GM19035 (cell line): Measurements from ENCODE around the gene METTL24.
"Not testable (repeated sequence)": the region's sequence is repeated elsewhere in the genome, so short reads cannot be mapped to it uniquely, and the experiment has no call there.

Source experiments
- ATAC-seq: cut with Tn5 transposase; IDR thresholded peaks from one replicate; pipeline ENCODE4 v1.9.1; 2021; ENCODE audit not compliant: unreplicated experiment

Gene METTL24

GRCh38 chr6:110317189-110317588 lies 41.0 kb downstream of the METTL24 start:
- no peak for ATAC-seq

GRCh38 chr6:110315869-110316398 lies 42.2 kb downstream of the METTL24 start:
- no peak for ATAC-seq

GRCh38 chr6:110315207-110315868 lies 42.8 kb downstream of the METTL24 start:
- ATAC-seq, result no peak

- no peak for ATAC-seq
Observed at GRCh38 chr6:110310861-110311446, 47.2 kb downstream of the METTL24 start.

DNA sequence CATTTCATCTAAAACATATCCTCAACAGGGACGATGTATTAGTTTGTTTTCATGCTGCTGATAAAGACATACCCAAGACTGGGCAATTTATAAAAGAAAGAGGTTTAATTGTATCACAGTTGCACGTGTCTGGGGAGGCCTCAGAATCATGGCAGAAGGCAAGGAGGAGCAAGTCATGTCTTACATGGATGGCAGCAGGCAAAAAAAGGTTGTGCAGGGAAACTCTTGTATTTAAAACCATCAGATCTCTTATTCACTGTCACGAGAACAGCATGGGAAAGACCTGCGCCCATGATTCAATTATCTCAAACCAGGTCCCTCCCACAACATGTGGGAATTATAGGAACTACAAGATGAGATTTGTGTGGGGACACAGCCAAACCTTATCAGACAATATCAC lies 48.7 kb downstream of the METTL24 start:
- not testable (repeated sequence) for ATAC-seq

DNA sequence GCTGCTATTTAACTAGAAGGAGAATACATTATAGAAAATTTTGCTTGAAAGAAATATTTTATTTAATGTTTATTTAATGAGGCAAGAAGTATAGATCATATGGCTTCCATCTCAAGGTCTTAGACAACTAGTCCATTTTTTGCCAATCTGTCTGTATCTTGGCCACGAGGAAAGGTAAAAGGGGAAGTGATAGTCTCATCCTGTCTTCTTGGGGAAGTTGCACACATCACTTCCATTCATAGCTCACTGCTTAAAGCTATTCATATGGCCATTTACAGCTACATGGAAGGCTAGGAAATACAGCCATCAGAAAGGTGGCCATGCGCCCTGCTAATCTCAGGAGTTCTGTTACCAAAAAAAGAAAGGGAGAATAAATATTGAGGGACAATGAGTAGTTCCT lies 50.8 kb downstream of the METTL24 start:
- no peak for ATAC-seq

DNA sequence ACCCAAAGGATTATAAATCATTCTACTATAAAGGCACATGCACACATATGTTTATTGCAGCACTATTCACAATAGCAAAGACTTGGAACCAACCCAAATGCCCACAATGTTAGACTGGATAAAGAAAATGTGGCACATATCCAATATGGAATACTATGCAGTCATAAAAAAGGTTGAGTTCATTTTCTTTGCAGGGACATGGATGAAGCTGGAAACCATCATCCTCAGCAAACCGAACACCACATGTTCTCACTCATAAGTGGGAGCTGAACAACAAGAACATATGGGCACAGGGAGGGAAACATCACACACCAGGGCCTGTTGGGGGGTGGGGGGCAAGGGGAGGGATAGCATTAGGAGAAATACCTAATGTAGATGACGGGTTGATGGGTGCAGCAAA lies 52.3 kb downstream of the METTL24 start:
- not testable (repeated sequence) for ATAC-seq

DNA sequence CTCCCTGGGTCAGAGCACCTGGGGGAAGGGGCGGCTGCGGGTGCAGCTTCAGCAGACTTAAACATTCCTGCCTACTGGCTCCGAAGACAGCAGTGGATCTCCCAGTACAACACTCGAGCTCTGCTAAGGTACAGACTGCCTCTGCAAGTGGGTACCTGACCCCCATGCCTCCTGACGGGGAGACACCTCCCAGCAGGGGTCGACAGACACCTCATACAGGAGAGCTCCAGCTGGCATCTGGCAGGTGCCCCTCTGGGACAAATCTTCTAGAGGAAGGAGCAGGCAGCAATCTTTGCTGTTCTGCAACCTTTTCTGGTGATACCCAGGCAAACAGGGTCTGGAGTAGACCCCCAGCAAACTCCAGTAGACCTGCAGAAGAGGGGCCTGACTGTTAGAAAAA lies 54.5 kb downstream of the METTL24 start:
- not testable (repeated sequence) for ATAC-seq

DNA sequence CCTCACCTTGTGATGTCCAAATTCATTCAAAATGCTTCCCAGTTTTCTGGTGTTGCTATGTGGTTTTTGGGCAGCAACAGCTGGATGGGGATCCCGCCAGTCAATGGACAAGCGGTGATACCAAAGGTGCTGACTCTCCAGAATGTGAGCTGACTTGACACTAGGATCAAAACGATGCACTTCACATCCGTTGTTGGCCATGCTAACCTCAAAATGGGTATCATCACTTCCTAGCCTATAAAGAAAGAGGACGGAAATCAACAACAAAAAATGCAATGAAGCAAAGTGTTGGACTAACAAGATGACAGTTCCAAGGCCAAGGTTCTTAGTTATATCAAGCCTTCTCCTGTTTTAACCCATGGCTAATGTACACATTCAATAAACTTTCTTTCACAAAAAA lies 59.2 kb downstream of the METTL24 start:
- ATAC-seq, result no peak

DNA sequence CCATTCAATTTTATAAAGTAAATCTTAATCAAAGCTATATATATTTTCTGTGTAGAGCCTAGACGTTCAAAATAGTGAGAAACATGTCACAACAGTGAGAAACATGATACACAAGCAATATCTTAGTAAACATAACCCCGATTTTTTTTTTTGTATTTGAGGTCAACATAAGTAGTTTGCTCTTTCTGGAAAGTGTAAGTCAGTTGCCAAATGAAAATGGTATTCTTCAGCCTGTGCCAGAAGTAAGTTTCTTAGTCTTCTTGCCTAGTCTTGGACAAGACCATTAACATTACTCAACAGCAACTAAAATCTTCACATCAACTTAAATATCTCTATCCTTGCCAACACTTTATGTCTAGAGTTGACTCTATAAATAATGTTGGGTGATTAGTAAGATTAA lies 59.7 kb downstream of the METTL24 start:
- ATAC-seq, result no peak

- ATAC-seq, result no peak
Observed at GRCh38 chr6:110296241-110297025, 61.7 kb downstream of the METTL24 start.

DNA sequence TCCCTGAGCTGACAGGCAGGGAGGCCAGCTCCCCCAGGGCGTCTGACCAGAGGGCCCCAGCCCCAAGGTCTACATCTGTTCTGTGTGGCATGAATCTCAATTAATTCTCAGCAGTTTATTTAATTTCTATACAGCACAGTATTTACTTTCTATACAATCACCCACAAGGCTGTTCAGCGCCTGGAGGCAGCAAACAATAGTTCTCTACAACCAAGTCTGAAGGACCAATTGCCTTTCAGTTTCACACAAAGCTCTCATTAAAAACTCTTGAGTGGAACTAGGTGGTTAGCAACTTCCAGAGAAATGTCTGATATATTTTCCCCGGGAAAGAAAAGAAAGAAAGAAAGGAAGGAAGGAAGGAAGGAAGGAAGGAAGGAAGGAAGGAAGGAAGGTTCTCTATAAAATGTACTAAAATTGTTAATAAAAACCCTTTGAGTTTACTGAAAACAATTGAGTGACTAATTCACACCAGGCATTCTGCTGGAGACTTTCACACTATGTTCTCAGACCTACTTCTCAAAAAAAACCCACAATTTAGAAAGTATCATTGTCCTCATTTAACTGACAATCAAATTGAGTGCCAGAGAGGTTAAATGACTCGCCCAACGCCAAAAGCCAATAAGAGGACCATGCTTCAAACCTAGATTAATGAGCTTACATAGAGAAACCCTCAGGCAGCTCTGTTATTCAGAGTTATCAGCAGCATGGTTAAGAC lies 62.5 kb downstream of the METTL24 start:
- no peak for ATAC-seq

GRCh38 chr6:110287462-110288341 lies 70.4 kb downstream of the METTL24 start:
- ATAC-seq, result no peak

- ATAC-seq, result no peak
Observed at GRCh38 chr6:110285306-110286060, 72.7 kb downstream of the METTL24 start.

DNA sequence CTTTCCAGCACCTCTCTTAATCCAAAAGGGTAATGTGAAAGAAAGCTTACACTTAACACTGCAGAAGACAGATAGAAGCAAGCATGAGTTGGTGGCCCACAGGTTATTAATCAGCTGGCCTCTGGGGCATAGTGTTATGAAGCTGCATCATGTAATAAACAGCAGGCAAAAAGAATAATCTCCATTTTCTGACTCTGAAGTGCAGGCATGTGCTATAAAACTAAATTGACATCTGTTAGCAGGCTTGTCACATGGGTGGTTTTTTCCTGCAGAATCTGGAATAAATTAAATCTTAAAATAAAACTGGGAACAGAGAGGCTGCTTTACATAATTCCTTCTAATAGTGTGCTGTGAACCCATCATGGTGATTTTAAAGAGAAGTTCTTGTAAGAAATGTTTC lies 73.3 kb downstream of the METTL24 start:
- ATAC-seq, result no peak

DNA sequence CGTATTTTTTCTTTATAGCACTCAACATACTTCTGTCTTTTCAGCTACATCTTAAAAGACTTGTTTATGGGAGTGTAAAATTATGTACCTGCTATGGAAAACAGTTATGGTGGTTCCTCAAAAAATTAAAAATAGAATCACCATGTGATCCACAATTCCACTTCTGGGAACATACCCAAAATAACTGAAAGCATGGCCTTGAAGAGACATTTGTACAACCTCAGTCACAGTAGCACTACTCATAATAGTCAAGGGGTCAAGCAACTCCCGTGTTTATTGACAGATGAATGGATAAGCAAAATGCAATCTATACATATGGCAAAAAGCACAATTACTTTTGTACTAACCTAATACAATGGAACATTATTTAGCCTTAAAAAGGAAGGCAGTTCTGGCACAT lies 74.5 kb downstream of the METTL24 start:
- no peak for ATAC-seq

- ATAC-seq, result no peak
Observed at GRCh38 chr6:110282412-110282811, 75.7 kb downstream of the METTL24 start.

- no peak for ATAC-seq
Observed at GRCh38 chr6:110277100-110277665, 81.0 kb downstream of the METTL24 start.

GRCh38 chr6:110272781-110273180 lies 85.4 kb downstream of the METTL24 start:
- ATAC-seq, result not testable (repeated sequence)
